D721Med (cell line): ENCODE results near the gene CPEB4.
A peak's percentile ranks its signal among the peaks of the same experiment; 100 is the strongest.

Experiments
- DNase-seq: peaks from one replicate; pipeline ENCODE4 v3.0.0; 2011; ENCODE audit warnings: low spot score; ENCODE audit not compliant: insufficient read length
- FAIRE-seq: peaks from 2 replicates; lab custom pipeline; 2011; peaks lifted over from hg19 to GRCh38; lab: Jason Lieb, UNC
- CTCF ChIP-seq: IDR thresholded peaks from 2 replicates; pipeline ENCODE4 v1.5.1; 2012; ENCODE audit warnings: mild to moderate bottlenecking, control low read depth; ENCODE audit not compliant: insufficient read depth; ENCODE audit errors: missing control alignments

Gene CPEB4

GRCh38 chr5:173913686-173914321, 25.7 kb downstream of the CPEB4 start:
- DNase-seq (no peak), FAIRE-seq (no peak)
- TF ChIP-seq CTCF = no peak

GRCh38 chr5:173915310-173916014, 27.3 kb downstream of the CPEB4 start:
- no peak for DNase-seq
- no peak for TF ChIP-seq CTCF
- FAIRE-seq = peak; percentile 35

GRCh38 chr5:173916233-173916632, 28.1 kb downstream of the CPEB4 start:
- no peak for TF ChIP-seq CTCF
- DNase-seq (no peak), FAIRE-seq (no peak)

- TF ChIP-seq CTCF = no peak
- DNase-seq = peak; percentile 25
- peak; percentile 35 for FAIRE-seq
Observed at GRCh38 chr5:173917788-173918786, 29.9 kb downstream of the CPEB4 start.

- no peak for FAIRE-seq
- no peak for TF ChIP-seq CTCF
- no peak for DNase-seq
Observed at GRCh38 chr5:173919443-173919842, 31.3 kb downstream of the CPEB4 start.

- TF ChIP-seq CTCF = no peak
- FAIRE-seq = no peak
- DNase-seq = no peak
Observed at GRCh38 chr5:173920024-173920753, 32.0 kb downstream of the CPEB4 start.
